Lower leg skin (tissue), 3 donors: ENCODE data around the gene HINFP.

Experiments used
- CTCF ChIP-seq, 3 donors: fragments of 450-650 bp; IDR thresholded peaks; one replicate each; pipeline ENCODE4 v1.5.1; 2016; ENCODE audit warnings: antibody characterized with exemption in 3 of 3, mild to moderate bottlenecking in 3 of 3, moderate library complexity in 2 of 3
- POLR2A ChIP-seq, 2 donors: fragments of 450-650 bp; IDR thresholded peaks; one replicate each; pipeline ENCODE4 v1.6.1; 2016 to 2017; ENCODE audit warnings: antibody characterized with exemption in 2 of 2, mild to moderate bottlenecking in 1 of 2, moderate library complexity in 1 of 2

- TF ChIP-seq CTCF (IDR thresholded peaks at IDR 0.05) (no peak), POLR2A (IDR thresholded peaks at IDR 0.05) (no peak)
Observed at GRCh38 chr11:119077839-119078238, 43.5 kb upstream of the HINFP start.
